Measurements from ENCODE around the gene PTCD2. TPM values are rescaled to one million over a fixed set of nuclear protein-coding genes. Genes with fewer than 3 reads are reported as not detected.

PTCD2 gene
- total and polyA plus RNA-seq, 2 of the 8 experiments (the other 6 are each of a cell fraction or from before 2014, with no cell fraction given), result 7.3 to 15.4 TPM

DNA sequence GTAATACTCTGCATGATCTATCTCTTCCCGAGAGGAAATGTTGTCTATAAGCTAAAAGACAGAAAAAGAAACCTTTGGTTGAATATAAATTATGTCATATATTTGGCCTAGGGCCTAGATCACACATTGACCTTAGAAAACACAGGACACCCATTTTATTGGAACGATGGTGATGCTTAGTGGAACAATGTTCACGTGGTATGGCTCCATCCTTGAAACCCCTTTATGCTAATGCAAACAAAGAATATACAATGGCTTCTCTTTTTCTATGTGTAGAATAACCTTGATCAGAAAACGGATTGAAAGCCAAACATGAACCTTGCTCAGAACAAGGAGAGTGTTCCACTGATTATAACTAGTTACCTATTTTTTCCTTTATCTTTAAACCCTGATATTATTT is 24.6 kb upstream of the PTCD2 start:
- Histone ChIP-seq H3K9me3 (ENCODE audit: insufficient read depth in 2 of 2, low read depth in 1 of 2, low read length in 1 of 2) (no peaks in the 10 kb centered on the region), H3K79me1 (ENCODE audit: low read depth, low read length) (no peaks in the 10 kb centered on the region; the same call in 1 of the 2 replicates), H2BK15ac (ENCODE audit: low read length) (no peak overlapping the region), H4K8ac (ENCODE audit: extremely low read depth, insufficient read depth, low read length) (no peak overlapping the region), H3K4ac (replicated peaks; ENCODE audit: insufficient read length, low read depth, low read length) (no peak overlapping the region), H3K27me3 (replicated peaks in 1 of 4; ENCODE audit: control insufficient read depth in 3 of 4, extremely low read depth in 1 of 4, insufficient read depth in 3 of 4, low read length in 3 of 4) (no peaks in the 10 kb centered on the region), H3K23ac (ENCODE audit: insufficient read length) (no peak overlapping the region), H3K18ac (ENCODE audit: extremely low read depth, low read length) (no peak overlapping the region), H4K91ac (replicated peaks; ENCODE audit: insufficient read length, low read length) (no peak overlapping the region), H3K14ac (ENCODE audit: insufficient read length) (no peak overlapping the region), H3K4me1 (replicated peaks in 1 of 4; ENCODE audit: control insufficient read depth in 3 of 4, insufficient read depth in 4 of 4, low read length in 3 of 4) (peaks cover 0 to 5% (median 1%) of the 10 kb centered on the region in 4 experiments; a peak in 2 of 7 replicates), H3K4me3 (ENCODE audit: extremely low read depth in 1 of 4, insufficient read depth in 2 of 4, low read depth in 3 of 4, low read length in 4 of 4) (no peak overlapping the region), H2BK120ac (replicated peaks; ENCODE audit: low read depth, low read length) (no peak overlapping the region), H3K23me2 (ENCODE audit: low read depth, low read length) (no peaks in the 10 kb centered on the region), H2BK12ac (ENCODE audit: low read depth, low read length) (no peak overlapping the region), H3K27ac (ENCODE audit: low read depth, low read length) (no peak overlapping the region), H3K4me2 (ENCODE audit: insufficient read depth in 1 of 2, low read depth in 2 of 2, low read length in 2 of 2) (no peak overlapping the region), H3K36me3 (ENCODE audit: control insufficient read depth in 2 of 4, insufficient read depth in 4 of 4, low read length in 3 of 4) (peaks cover 0 to 29% (median 8%) of the 10 kb centered on the region in 4 experiments; a peak in 3 of 8 replicates), H3K56ac (replicated peaks; ENCODE audit: insufficient read length, low read depth, low read length) (no peak overlapping the region), H3K79me2 (ENCODE audit: control insufficient read depth in 1 of 2, insufficient read depth in 2 of 2, low read length in 2 of 2) (peaks cover 0 to 19% of the 10 kb centered on the region in 2 experiments; a peak in 3 of 4 replicates), H2BK20ac (ENCODE audit: low read length) (no peak overlapping the region), H4K20me1 (replicated peaks in 1 of 2; ENCODE audit: control insufficient read depth in 1 of 2, insufficient read depth in 2 of 2, low read length in 2 of 2) (no peaks in the 10 kb centered on the region), H3K9ac (replicated peaks in 1 of 4; ENCODE audit: extremely low read depth in 1 of 4, low read depth in 3 of 4, low read length in 3 of 4) (no peak overlapping the region), H2AK5ac (ENCODE audit: low read depth, low read length) (no peak overlapping the region), H2BK5ac (ENCODE audit: low read depth, low read length) (no peak overlapping the region), H4K5ac (ENCODE audit: insufficient read length, low read depth, low read length) (no peak overlapping the region), H2AFZ (ENCODE audit: low read length) (no peak overlapping the region)
- POLR2A ChIA-PET (ENCODE audit: partially characterized antibody), result no interaction called here
- FAIRE-seq, result no peak
- CTCF ChIA-PET (ENCODE audit: partially characterized antibody), result no interaction called here
- no peak for DNase-seq (ENCODE audit: low read depth in 1 of 2, low spot score in 2 of 2)
- WGBS, 2 experiments (ENCODE audit: extremely low coverage in 1 of 2, insufficient coverage in 1 of 2, insufficient read length in 1 of 2, insufficient replicate concordance in 2 of 2, low coverage in 1 of 2, low lambda C conversion rate in 2 of 2, missing lambda C conversion rate in 1 of 2), result 93% methylated on average over 4 of the region's 4 CpGs; no CpG with 5 or more reads in 1 of the 2 experiments
- no peak for TF ChIP-seq RFX5 (IDR thresholded peaks at IDR 0.05; ENCODE audit: borderline replicate concordance, low read depth, low read length)
- no peak for TF ChIP-seq CBX8 (IDR thresholded peaks at IDR 0.05; ENCODE audit: borderline replicate concordance, low read depth, low read length)
- TF ChIP-seq KDM5A (IDR thresholded peaks at IDR 0.05; ENCODE audit: low read length), result no peak
- TF ChIP-seq BRCA1 (IDR thresholded peaks at IDR 0.05; ENCODE audit: low read depth, low read length), result no peak
- TF ChIP-seq EP300 (IDR thresholded peaks at IDR 0.05; ENCODE audit: borderline replicate concordance in 1 of 2, low read depth in 2 of 2, low read length in 2 of 2), result no peak
- no peak for TF ChIP-seq FOSL1 (IDR thresholded peaks at IDR 0.05; ENCODE audit: insufficient read depth, low read depth, low read length)
- TF ChIP-seq GABPA (IDR thresholded peaks at IDR 0.05; ENCODE audit: borderline replicate concordance, insufficient read depth, low read length), result no peak
- TF ChIP-seq, protein P1, sequence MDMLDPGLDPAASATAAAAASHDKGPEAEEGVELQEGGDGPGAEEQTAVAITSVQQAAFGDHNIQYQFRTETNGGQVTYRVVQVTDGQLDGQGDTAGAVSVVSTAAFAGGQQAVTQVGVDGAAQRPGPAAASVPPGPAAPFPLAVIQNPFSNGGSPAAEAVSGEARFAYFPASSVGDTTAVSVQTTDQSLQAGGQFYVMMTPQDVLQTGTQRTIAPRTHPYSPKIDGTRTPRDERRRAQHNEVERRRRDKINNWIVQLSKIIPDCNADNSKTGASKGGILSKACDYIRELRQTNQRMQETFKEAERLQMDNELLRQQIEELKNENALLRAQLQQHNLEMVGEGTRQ (IDR thresholded peaks at IDR 0.05; ENCODE audit: low read length), result no peak
- no peak for TF ChIP-seq JUND (IDR thresholded peaks at IDR 0.05; ENCODE audit: low read length)
- TF ChIP-seq SP2 (IDR thresholded peaks at IDR 0.05; ENCODE audit: low read length), result no peak
- no peak for TF ChIP-seq SIX5 (IDR thresholded peaks at IDR 0.05; ENCODE audit: low read depth, low read length)
- TF ChIP-seq RXRA (IDR thresholded peaks at IDR 0.05; ENCODE audit: insufficient read depth, low read depth, low read length), result no peak
- TF ChIP-seq TBP (IDR thresholded peaks at IDR 0.05; ENCODE audit: low read depth, low read length), result no peak
- no peak for TF ChIP-seq SP1 (IDR thresholded peaks at IDR 0.05; ENCODE audit: low read depth, low read length)

Measured in H1 (cell line).